Endodermal cell (in vitro differentiated cells): ENCODE data around the gene OPRD1. TPM values are rescaled to one million over a fixed set of nuclear protein-coding genes. Genes with fewer than 3 reads are reported as not detected.
"Not testable (repeated sequence)": the region's sequence is repeated elsewhere in the genome, so short reads cannot be mapped to it uniquely, and the experiment has no call there.

Source experiments
- DNase-seq: peaks from one replicate; pipeline ENCODE4 v3.0.0-alpha.2; 2017
- H3K27ac ChIP-seq: 2 replicates; pipeline ENCODE4 v1.5.1; 2013; ENCODE audit warnings: mild to moderate bottlenecking, low read depth, low read length, moderate library complexity
- H3K27me3 ChIP-seq: 2 replicates; pipeline ENCODE4 v1.6.1; 2013; ENCODE audit warnings: mild to moderate bottlenecking, low read length, moderate library complexity; ENCODE audit not compliant: insufficient read depth, control insufficient read depth, poor library complexity, severe bottlenecking
- H3K36me3 ChIP-seq: 2 replicates; pipeline ENCODE4 v1.7.0; 2013; ENCODE audit warnings: mild to moderate bottlenecking, low read length, moderate library complexity; ENCODE audit not compliant: control insufficient read depth, insufficient read depth
- H3K4me1 ChIP-seq: one replicate; pipeline ENCODE4 v1.7.0; 2013; ENCODE audit warnings: low read length; ENCODE audit not compliant: control insufficient read depth, insufficient read depth
- H3K4me3 ChIP-seq: 2 replicates; pipeline ENCODE4 v1.5.1; 2013; ENCODE audit warnings: mild to moderate bottlenecking, low read length, moderate library complexity
- H3K9ac ChIP-seq: 2 replicates; pipeline ENCODE4 v1.6.1; 2013; ENCODE audit warnings: mild to moderate bottlenecking, low read length, moderate library complexity; ENCODE audit not compliant: poor library complexity, severe bottlenecking; ENCODE audit errors: extremely low read depth
- H3K9me3 ChIP-seq: 2 replicates; pipeline ENCODE4 v1.6.1; 2013; ENCODE audit warnings: mild to moderate bottlenecking, low read length, moderate library complexity; ENCODE audit not compliant: control insufficient read depth
- H3K27ac Mint-ChIP-seq: 2 replicates; pipeline ENCODE4 v1.8.0; 2020; ENCODE audit warnings: mixed read lengths
- H3K27me3 Mint-ChIP-seq: 2 replicates; pipeline ENCODE4 v1.8.0; 2021; ENCODE audit warnings: mild to moderate bottlenecking, mixed read lengths; ENCODE audit not compliant: insufficient read depth
- H3K36me3 Mint-ChIP-seq: 2 replicates; pipeline ENCODE4 v1.8.0; 2020; ENCODE audit warnings: low read depth, mixed read lengths
- H3K4me1 Mint-ChIP-seq: 2 replicates; pipeline ENCODE4 v1.8.0; 2020; ENCODE audit warnings: mixed read lengths
- H3K4me3 Mint-ChIP-seq: 2 replicates; pipeline ENCODE4 v1.8.0; 2020; ENCODE audit warnings: mild to moderate bottlenecking, moderate library complexity, mixed read lengths
- H3K9me3 Mint-ChIP-seq: 2 replicates; pipeline ENCODE4 v1.8.0; 2020; ENCODE audit warnings: mild to moderate bottlenecking, mixed read lengths
- WGBS, 2 experiments: methylation state at CpG; one replicate each; pipeline versions ENCODE4 v1.1.5 to v1.1.7; 2013; ENCODE audit warnings: missing lambda C conversion rate in 2 of 2, mixed read lengths in 1 of 2; ENCODE audit not compliant: insufficient coverage in 1 of 2, insufficient read length in 1 of 2; 5-methylcytosine and 5-hydroxymethylcytosine counted together
- total RNA-seq, 2 donors: library from RNA; stranded (reverse); fragmentation: NEBNext Ultra II Directional in 1 of 2; extraction: Animal tissue kit (Norgen Biotek cat#: 25700) in 1 of 2; gene quantifications; 2 replicates in 1 of 2; 3 replicates in 1 of 2; pipeline ENCODE4 v1.2.1, GENCODE V29; 2021
- TF ChIP-seq, protein P1 (sequence below): fragments of 200-600 bp; sonication (generic); conservative IDR thresholded peaks from 2 replicates; pipeline ENCODE4 v1.5.0; 2021; ENCODE audit warnings: antibody characterized with exemption, mild to moderate bottlenecking

Gene OPRD1
- total RNA-seq, 2 donors from 2014 or later: 0.55 to 0.75 TPM

DNA sequence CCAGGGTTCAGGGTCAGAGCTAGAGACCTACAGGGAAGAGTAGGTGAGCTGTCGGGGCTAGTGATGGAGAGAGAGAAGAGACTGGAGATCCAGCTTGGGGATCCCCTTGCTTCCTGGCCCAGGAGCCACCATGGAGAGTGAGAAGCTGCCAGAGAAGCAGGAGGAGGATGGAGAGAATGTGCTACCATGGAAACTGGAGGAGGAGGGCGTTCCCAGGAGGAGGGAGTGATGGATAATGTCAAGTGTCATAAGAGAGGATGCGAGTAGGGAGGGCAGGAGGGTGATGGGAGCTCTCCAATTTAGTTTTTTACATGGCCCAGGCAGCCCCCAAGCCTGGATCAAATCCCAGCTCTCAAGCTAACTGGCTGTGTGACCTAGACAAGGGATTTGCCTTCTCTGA, 55.9 kb downstream of the OPRD1 start:
- H3K9me3 ChIP-seq: no peaks in the 10 kb centered on the region
- H3K9ac ChIP-seq: no peak overlapping the region
- no peaks in the 10 kb centered on the region for H3K27me3 ChIP-seq
- Mint-ChIP-seq H3K9me3 (no peaks in the 10 kb centered on the region), H3K36me3 (no peaks in the 10 kb centered on the region), H3K27ac (no peak overlapping the region), H3K27me3 (no peaks in the 10 kb centered on the region), H3K4me3 (no peak overlapping the region), H3K4me1 (peaks cover 8% of the 10 kb centered on the region)
- DNase-seq: no peak
- no peaks in the 10 kb centered on the region for H3K36me3 ChIP-seq
- no peak overlapping the region for H3K27ac ChIP-seq
- WGBS, 2 experiments: 83 to 95% methylated on average over 2 to 3 of the region's 3 CpGs
- no peak overlapping the region for H3K4me3 ChIP-seq
- TF ChIP-seq, protein P1, sequence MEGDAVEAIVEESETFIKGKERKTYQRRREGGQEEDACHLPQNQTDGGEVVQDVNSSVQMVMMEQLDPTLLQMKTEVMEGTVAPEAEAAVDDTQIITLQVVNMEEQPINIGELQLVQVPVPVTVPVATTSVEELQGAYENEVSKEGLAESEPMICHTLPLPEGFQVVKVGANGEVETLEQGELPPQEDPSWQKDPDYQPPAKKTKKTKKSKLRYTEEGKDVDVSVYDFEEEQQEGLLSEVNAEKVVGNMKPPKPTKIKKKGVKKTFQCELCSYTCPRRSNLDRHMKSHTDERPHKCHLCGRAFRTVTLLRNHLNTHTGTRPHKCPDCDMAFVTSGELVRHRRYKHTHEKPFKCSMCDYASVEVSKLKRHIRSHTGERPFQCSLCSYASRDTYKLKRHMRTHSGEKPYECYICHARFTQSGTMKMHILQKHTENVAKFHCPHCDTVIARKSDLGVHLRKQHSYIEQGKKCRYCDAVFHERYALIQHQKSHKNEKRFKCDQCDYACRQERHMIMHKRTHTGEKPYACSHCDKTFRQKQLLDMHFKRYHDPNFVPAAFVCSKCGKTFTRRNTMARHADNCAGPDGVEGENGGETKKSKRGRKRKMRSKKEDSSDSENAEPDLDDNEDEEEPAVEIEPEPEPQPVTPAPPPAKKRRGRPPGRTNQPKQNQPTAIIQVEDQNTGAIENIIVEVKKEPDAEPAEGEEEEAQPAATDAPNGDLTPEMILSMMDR: no peak
- no peaks in the 10 kb centered on the region for H3K4me1 ChIP-seq

DNA sequence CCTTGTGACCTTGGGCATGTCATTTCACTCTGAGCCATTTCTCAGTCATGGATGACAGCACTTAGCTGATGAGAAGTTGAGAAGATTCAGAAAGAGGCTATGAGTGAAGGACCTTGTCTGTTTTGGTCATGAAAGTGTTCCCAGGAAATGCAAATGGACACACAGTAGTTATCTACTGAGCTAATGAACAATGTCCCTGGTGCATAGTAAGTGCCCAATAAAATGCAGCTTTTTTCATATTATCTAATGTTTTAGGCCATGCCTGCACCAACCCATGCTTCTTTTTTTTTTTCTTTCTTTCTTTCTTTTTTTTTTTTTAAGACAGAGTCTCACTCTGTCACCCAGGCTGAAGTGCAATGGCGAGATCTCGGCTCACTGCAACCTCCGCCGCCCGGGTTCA, 58.0 kb downstream of the OPRD1 start:
- Histone ChIP-seq H3K9ac (no peak overlapping the region), H3K27ac (no peak overlapping the region), H3K36me3 (no peaks in the 10 kb centered on the region), H3K4me3 (no peak overlapping the region), H3K9me3 (no peaks in the 10 kb centered on the region), H3K4me1 (no peaks in the 10 kb centered on the region), H3K27me3 (no peaks in the 10 kb centered on the region)
- H3K4me1 Mint-ChIP-seq: peaks cover 8% of the 10 kb centered on the region
- TF ChIP-seq, protein P1: no peak
- no peaks in the 10 kb centered on the region for H3K9me3 Mint-ChIP-seq
- no peaks in the 10 kb centered on the region for H3K36me3 Mint-ChIP-seq
- H3K4me3 Mint-ChIP-seq: no peak overlapping the region
- no peak for DNase-seq
- 95 to 100% methylated on average over 5 of the region's 5 CpGs for WGBS, 2 experiments
- no peaks in the 10 kb centered on the region for H3K27me3 Mint-ChIP-seq
- H3K27ac Mint-ChIP-seq: no peak overlapping the region

- Histone ChIP-seq H3K9me3 (no peaks in the 10 kb centered on the region), H3K36me3 (no peaks in the 10 kb centered on the region), H3K4me3 (no peak overlapping the region), H3K4me1 (no peaks in the 10 kb centered on the region), H3K27me3 (no peaks in the 10 kb centered on the region), H3K9ac (no peak overlapping the region), H3K27ac (no peak overlapping the region)
- Mint-ChIP-seq H3K27me3 (peaks cover 2% of the 10 kb centered on the region), H3K27ac (peak overlapping the region; percentile 41), H3K36me3 (no peaks in the 10 kb centered on the region), H3K4me3 (no peak overlapping the region), H3K9me3 (no peaks in the 10 kb centered on the region), H3K4me1 (peaks cover 8% of the 10 kb centered on the region)
- TF ChIP-seq, protein P1: no peak
- DNase-seq: no peak
- WGBS, 2 experiments: 87 to 88% methylated on average over 6 to 12 of the region's 12 CpGs
Observed at GRCh38 chr1:28871631-28872401, 59.8 kb downstream of the OPRD1 start.

DNA sequence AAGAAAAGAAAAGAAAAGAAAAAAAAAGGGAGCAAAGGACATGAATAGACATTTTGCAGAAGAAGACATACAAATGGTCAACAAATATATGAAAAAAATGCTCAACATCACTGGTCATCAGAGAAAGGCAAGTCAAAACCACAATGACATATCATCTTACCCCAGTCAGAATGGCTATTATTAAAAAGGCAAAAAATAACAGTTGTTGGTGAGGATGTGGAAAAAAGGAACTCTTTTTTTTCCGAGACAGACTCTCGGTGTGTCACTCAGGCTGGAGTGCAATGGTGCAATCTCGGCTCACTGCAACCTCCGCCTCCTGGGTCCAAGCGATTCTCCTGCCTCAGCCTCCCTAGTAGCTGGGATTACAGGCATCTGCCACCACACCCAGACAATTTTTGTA, 63.2 kb downstream of the OPRD1 start:
- not testable (repeated sequence) for H3K27me3 Mint-ChIP-seq

More for the DNA sequence above, 63.2 kb downstream of the OPRD1 start:
- not testable (repeated sequence) for H3K4me3 ChIP-seq, H3K4me1 ChIP-seq, H3K9me3 Mint-ChIP-seq, DNase-seq, H3K9ac ChIP-seq, H3K4me1 Mint-ChIP-seq, H3K27ac Mint-ChIP-seq, H3K27me3 ChIP-seq, H3K36me3 Mint-ChIP-seq, H3K9me3 ChIP-seq, H3K36me3 ChIP-seq, H3K4me3 Mint-ChIP-seq, H3K27ac ChIP-seq
- WGBS, 2 experiments: 93 to 100% methylated on average over 5 of the region's 5 CpGs
